Stomach (tissue), 9 donors: ENCODE data around the gene SPAG9. TPM values are rescaled to one million over a fixed set of nuclear protein-coding genes. Genes with fewer than 3 reads are reported as not detected.

ENCODE experiments used
- DNase-seq, 2 donors: peaks; one replicate each; pipeline versions ENCODE4 v3.0.0 to v3.0.0-alpha.2; 2013 to 2019
- H3K27ac ChIP-seq, 5 donors: fragments of 200-600 bp in 4 of 5; sonication (generic) in 4 of 5; one replicate each; pipeline ENCODE4 v1.5.1; 2013 to 2019; ENCODE audit warnings: mild to moderate bottlenecking in 1 of 5, moderate library complexity in 1 of 5
- H3K27me3 ChIP-seq, 3 donors: fragments of 200-600 bp; sonication (generic); one replicate each; pipeline ENCODE4 v1.5.1; 2017 to 2019; ENCODE audit warnings: mixed run types in 1 of 3
- H3K36me3 ChIP-seq, 4 donors: fragments of 200-600 bp; sonication (generic); 1 replicate in 3 of 4; 2 replicates in 1 of 4; pipeline ENCODE4 v1.5.1; 2016 to 2019
- H3K4me1 ChIP-seq, 4 donors: fragments of 200-600 bp; sonication (generic); one replicate each; pipeline ENCODE4 v1.5.1; 2016 to 2019
- H3K4me3 ChIP-seq, 4 donors: fragments of 200-600 bp; sonication (generic) in 3 of 4; one replicate each; pipeline ENCODE4 v1.5.1; 2016 to 2019; ENCODE audit warnings: mild to moderate bottlenecking in 1 of 4
- H3K9me3 ChIP-seq, 4 donors: fragments of 200-600 bp; sonication (generic); one replicate each; pipeline ENCODE4 v1.5.1; 2016 to 2019
- EP300 ChIP-seq: sonication (generic); formaldehyde crosslinking; IDR thresholded peaks from one replicate; pipeline ENCODE4 v1.6.1; 2017; ENCODE audit warnings: antibody characterized with exemption
- POLR2A ChIP-seq, 4 donors: fragments of 450-650 bp; IDR thresholded peaks; one replicate each; pipeline ENCODE4 v1.6.1; 2016; ENCODE audit warnings: antibody characterized with exemption in 4 of 4, control low read depth in 2 of 4, mild to moderate bottlenecking in 1 of 4, moderate library complexity in 1 of 4
- POLR2AphosphoS5 ChIP-seq, 3 donors: sonication (generic); formaldehyde crosslinking; IDR thresholded peaks; one replicate each; pipeline ENCODE4 v1.6.1; 2016; ENCODE audit warnings: antibody characterized with exemption in 3 of 3
- WGBS, 5 donors: extraction: QIAGEN DNeasy Blood & Tissue Kit in 3 of 5; methylation state at CpG; one replicate each; pipeline versions ENCODE4 v1.1.5 to v1.1.7; 2013 to 2018; 5-methylcytosine and 5-hydroxymethylcytosine counted together
- intact Hi-C: fragments of 100-400 bp; cut with DNase I; formaldehyde crosslinking; loops from one replicate; pipeline ENCODE4 v1.15.1; 2023; ENCODE audit warnings: low total_unique reads
- polyA plus RNA-seq, 3 donors: library from polyadenylated mRNA; stranded (reverse); fragments of 200-250 nt; gene quantifications; one replicate each; pipeline ENCODE4 v1.2.3, GENCODE V29; 2013
- total RNA-seq, 5 donors: library from RNA; depleted of rRNA; stranded (reverse); fragments of >200 nt; gene quantifications; one replicate each; pipeline versions ENCODE4 v1.1.0 to v1.2.3, GENCODE V29; 2014 to 2016
- TF ChIP-seq, protein P1 (sequence below), 7 experiments: fragments of 450-650 bp in 4 of 7; fragments of 200-600 bp in 3 of 7; sonication (generic) in 3 of 7; IDR thresholded peaks; one replicate each; pipeline ENCODE4 v1.5.1; 2016 to 2019; ENCODE audit warnings: antibody characterized with exemption in 7 of 7, control low read depth in 2 of 7, mild to moderate bottlenecking in 1 of 7
- donor health status: healthy with polysubstance abuse.
- donor health status: Bipolar disorder and iron deficiency.
- donor health status: healthy.

The SPAG9 gene
- total and polyA plus RNA-seq, 8 donors: 10.2 to 209 (median 56.5) TPM

DNA sequence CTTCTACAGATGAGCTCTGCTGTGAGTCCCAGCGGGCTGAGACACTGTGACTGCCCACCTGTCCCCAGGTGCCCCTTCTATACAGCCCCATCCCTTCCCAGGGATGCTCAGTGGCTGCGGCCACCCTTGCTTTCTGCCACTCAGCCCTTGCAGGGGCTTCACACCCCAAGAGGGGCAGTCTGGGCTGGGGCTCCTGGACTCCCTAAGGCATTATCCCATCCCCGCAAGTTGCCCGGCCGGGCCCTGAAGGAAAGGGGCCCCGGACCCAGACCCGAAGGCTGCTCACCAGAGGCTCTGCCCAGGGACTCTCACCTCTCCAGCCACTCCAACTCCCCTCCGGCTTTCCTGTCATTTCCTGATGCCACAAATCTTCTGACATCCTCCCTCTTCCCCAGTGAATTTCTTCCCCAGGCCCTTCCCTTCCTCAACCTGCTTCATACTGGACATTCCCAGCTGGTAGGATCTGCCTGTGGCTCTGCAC lies 166.0 kb downstream of the SPAG9 start:
- TF ChIP-seq POLR2A (IDR thresholded peaks at IDR 0.05) (no peak), EP300 (no peak), POLR2AphosphoS5 (IDR thresholded peaks at IDR 0.05) (no peak)
- TF ChIP-seq, protein P1, sequence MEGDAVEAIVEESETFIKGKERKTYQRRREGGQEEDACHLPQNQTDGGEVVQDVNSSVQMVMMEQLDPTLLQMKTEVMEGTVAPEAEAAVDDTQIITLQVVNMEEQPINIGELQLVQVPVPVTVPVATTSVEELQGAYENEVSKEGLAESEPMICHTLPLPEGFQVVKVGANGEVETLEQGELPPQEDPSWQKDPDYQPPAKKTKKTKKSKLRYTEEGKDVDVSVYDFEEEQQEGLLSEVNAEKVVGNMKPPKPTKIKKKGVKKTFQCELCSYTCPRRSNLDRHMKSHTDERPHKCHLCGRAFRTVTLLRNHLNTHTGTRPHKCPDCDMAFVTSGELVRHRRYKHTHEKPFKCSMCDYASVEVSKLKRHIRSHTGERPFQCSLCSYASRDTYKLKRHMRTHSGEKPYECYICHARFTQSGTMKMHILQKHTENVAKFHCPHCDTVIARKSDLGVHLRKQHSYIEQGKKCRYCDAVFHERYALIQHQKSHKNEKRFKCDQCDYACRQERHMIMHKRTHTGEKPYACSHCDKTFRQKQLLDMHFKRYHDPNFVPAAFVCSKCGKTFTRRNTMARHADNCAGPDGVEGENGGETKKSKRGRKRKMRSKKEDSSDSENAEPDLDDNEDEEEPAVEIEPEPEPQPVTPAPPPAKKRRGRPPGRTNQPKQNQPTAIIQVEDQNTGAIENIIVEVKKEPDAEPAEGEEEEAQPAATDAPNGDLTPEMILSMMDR (IDR thresholded peaks at IDR 0.05): no peak
- Histone ChIP-seq H3K9me3 (no peaks in the 10 kb centered on the region), H3K36me3 (peaks cover 0 to 17% (median 8%) of the 10 kb centered on the region in 4 donors), H3K4me1 (peaks cover 13 to 51% (median 39%) of the 10 kb centered on the region in 4 donors), H3K27me3 (no peaks in the 10 kb centered on the region), H3K27ac (peak overlapping the region in 4 of 5 donors; percentile 12 to 66 (median 32)), H3K4me3 (no peak overlapping the region)
- intact Hi-C loops: loop anchor here (5.0 to 10.0 kb wide), 2 partner anchors 107 to 170 kb away; no protein-coding TSS in a partner anchor
- 74 to 83% (median 77%) methylated on average over 6 to 8 of the region's 8 CpGs for WGBS, 5 donors
- no peak for DNase-seq

- Histone ChIP-seq H3K9me3 (no peaks in the 10 kb centered on the region), H3K4me3 (no peak overlapping the region), H3K4me1 (peaks cover 19 to 57% (median 45%) of the 10 kb centered on the region in 4 donors), H3K27me3 (no peaks in the 10 kb centered on the region), H3K27ac (peak overlapping the region in 3 of 5 donors; percentile 24 to 66 (median 41)), H3K36me3 (peaks cover 0 to 11% (median 3%) of the 10 kb centered on the region in 4 donors)
- intact Hi-C loops: loop anchor here (10.0 kb wide), 1 partner anchor 169 kb away; no protein-coding TSS in a partner anchor
- DNase-seq: peak in 1 of 2 donors; percentile 79
- 53 to 64% (median 61%) methylated on average over 17 of the region's 17 CpGs for WGBS, 5 donors
- TF ChIP-seq, protein P1 (IDR thresholded peaks at IDR 0.05): no peak
- peak in 1 of 3 donors; percentile 6 for TF ChIP-seq POLR2AphosphoS5 (IDR thresholded peaks at IDR 0.05)
Measured at GRCh38 chr17:50953831-50954601, 166.7 kb downstream of the SPAG9 start.

- intact Hi-C loops: loop anchor here (10.0 kb wide), 1 partner anchor 169 kb away; no protein-coding TSS in a partner anchor
- Histone ChIP-seq H3K9me3 (no peaks in the 10 kb centered on the region), H3K27me3 (no peaks in the 10 kb centered on the region), H3K4me3 (no peak overlapping the region), H3K36me3 (peaks cover 0 to 6% (median 2%) of the 10 kb centered on the region in 4 donors), H3K27ac (peak overlapping the region in 1 of 5 donors; percentile 66), H3K4me1 (peaks cover 25 to 63% (median 51%) of the 10 kb centered on the region in 4 donors)
- 77 to 81% (median 80%) methylated on average over 5 of the region's 5 CpGs for WGBS, 5 donors
- no peak for DNase-seq
- TF ChIP-seq POLR2A (IDR thresholded peaks at IDR 0.05) (no peak), EP300 (no peak), POLR2AphosphoS5 (IDR thresholded peaks at IDR 0.05) (no peak)
- TF ChIP-seq, protein P1 (IDR thresholded peaks at IDR 0.05): no peak
Measured at GRCh38 chr17:50953518-50953830, 167.2 kb downstream of the SPAG9 start.

DNA sequence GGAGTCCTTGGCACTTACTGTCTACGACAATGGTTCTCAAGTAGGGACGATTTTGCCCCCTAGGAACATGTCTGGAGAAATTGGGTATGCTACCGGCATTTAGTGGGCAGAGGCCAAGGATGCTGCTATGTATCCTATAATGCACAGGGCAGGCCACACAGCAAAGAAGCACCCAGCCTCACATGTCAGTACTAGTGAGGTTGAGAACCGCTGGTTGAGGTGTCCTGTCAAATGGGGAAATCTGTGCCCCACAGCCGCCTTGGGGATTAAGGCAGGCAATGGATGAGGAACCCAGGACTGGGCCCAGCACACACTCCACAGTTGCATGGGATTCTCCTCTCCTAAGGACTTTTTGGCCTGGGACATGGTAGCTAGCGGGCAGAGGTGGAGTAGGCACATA lies 167.8 kb downstream of the SPAG9 start:
- Histone ChIP-seq H3K4me3 (no peak overlapping the region), H3K27me3 (no peaks in the 10 kb centered on the region), H3K27ac (peak overlapping the region in 1 of 5 donors; percentile 66), H3K9me3 (no peaks in the 10 kb centered on the region), H3K36me3 (peaks cover 0 to 1% (median under 1%) of the 10 kb centered on the region in 4 donors), H3K4me1 (peaks cover 31 to 68% (median 57%) of the 10 kb centered on the region in 4 donors)
- WGBS, 5 donors: 69 to 97% (median 84%) methylated on average over 6 of the region's 6 CpGs
- intact Hi-C loops: loop anchor here (10.0 kb wide), 1 partner anchor 168 kb away; no protein-coding TSS in a partner anchor
- DNase-seq: no peak
- TF ChIP-seq EP300: no peak
- TF ChIP-seq, protein P1 (IDR thresholded peaks at IDR 0.05): no peak
- no peak for TF ChIP-seq POLR2A (IDR thresholded peaks at IDR 0.05)
- TF ChIP-seq POLR2AphosphoS5 (IDR thresholded peaks at IDR 0.05): no peak
